Endothelial cell of umbilical vein (primary cell): ENCODE measurements around the gene KIF5C. TPM values are rescaled to one million over a fixed set of nuclear protein-coding genes. Genes with fewer than 3 reads are reported as not detected.

ENCODE experiments used
- BruUV-seq: library from RNA; stranded (reverse); fragments of 400-500 nt; replicated peaks from 2 replicates; lab custom pipeline; 2021; lab: Mats Ljungman, UMichigan
- CTCF ChIA-PET: fragments of 300-600, 350-600 bp; sonication (Branson Sonifier 250); formaldehyde crosslinking; loops from one replicate; lab custom pipeline; 2021; ENCODE audit warnings: antibody characterized with exemption, inconsistent platforms; lab: Charles Lee
- POLR2A ChIA-PET: fragments of 300-600, 350-600 bp; sonication (Branson Sonifier 250); formaldehyde crosslinking; loops from one replicate; lab custom pipeline; 2021; ENCODE audit warnings: antibody characterized with exemption, inconsistent platforms; lab: Charles Lee
- DNase-seq: peaks from one replicate; pipeline ENCODE4 v3.0.0-alpha.2; 2011; ENCODE audit warnings: low read depth, low spot score
- FAIRE-seq: peaks from 2 replicates; lab custom pipeline; 2011; peaks lifted over from hg19 to GRCh38; lab: Jason Lieb, UNC
- H2AFZ ChIP-seq: 2 replicates; pipeline ENCODE4 v1.6.0; 2012; ENCODE audit warnings: low read depth, low read length, control low read depth, inconsistent platforms
- H3K27ac ChIP-seq: 2 replicates; pipeline ENCODE4 v1.5.1; 2011; ENCODE audit warnings: low read depth, mild to moderate bottlenecking, control low read depth, low read length, moderate library complexity; ENCODE audit not compliant: insufficient read depth
- H3K27me3 ChIP-seq, 2 experiments: 2 replicates each; pipeline versions ENCODE4 v1.6.0 to v1.6.1; 2011; ENCODE audit warnings: low read length in 2 of 2, mixed read lengths in 1 of 2; ENCODE audit not compliant: control insufficient read depth in 2 of 2, insufficient read depth in 2 of 2
- H3K36me3 ChIP-seq, 2 experiments: 2 replicates in 1 of 2; 3 replicates in 1 of 2; pipeline ENCODE4 v1.5.1; 2011; ENCODE audit warnings: low read length in 2 of 2, mild to moderate bottlenecking in 1 of 2, moderate library complexity in 1 of 2; ENCODE audit not compliant: control insufficient read depth in 2 of 2, insufficient read depth in 2 of 2; ENCODE audit errors: extremely low read depth in 1 of 2
- H3K4me1 ChIP-seq: 3 replicates; pipeline ENCODE4 v1.5.1; 2011; ENCODE audit warnings: mild to moderate bottlenecking, low read length; ENCODE audit not compliant: control insufficient read depth, insufficient read depth; ENCODE audit errors: extremely low read depth
- H3K4me2 ChIP-seq: 2 replicates; pipeline ENCODE4 v1.6.1; 2011; ENCODE audit warnings: low read length, control low read depth, mixed read lengths; ENCODE audit not compliant: insufficient read depth
- H3K4me3 ChIP-seq, 3 experiments: fragments of 200-600 bp in 1 of 3; sonication (generic), shearing (Covaris generic) in 1 of 3; replicated peaks in 1 of 3; 2 replicates each; pipeline ENCODE4 v1.5.1; 2011 to 2016; ENCODE audit warnings: control low read depth in 3 of 3, low read length in 3 of 3, mild to moderate bottlenecking in 2 of 3, inconsistent platforms in 1 of 3, low read depth in 1 of 3, moderate library complexity in 1 of 3; ENCODE audit not compliant: insufficient read depth in 1 of 3
- H3K79me2 ChIP-seq: 2 replicates; pipeline ENCODE4 v1.6.0; 2012; ENCODE audit warnings: low read length, inconsistent platforms; ENCODE audit not compliant: control insufficient read depth, insufficient read depth
- H3K9ac ChIP-seq: replicated peaks from 2 replicates; pipeline ENCODE3; 2011; ENCODE audit warnings: low read length, control low read depth; ENCODE audit not compliant: insufficient read depth; ENCODE audit errors: extremely low read depth
- H3K9me1 ChIP-seq: replicated peaks from 3 replicates; pipeline ENCODE4 v1.6.0; 2011; ENCODE audit warnings: mild to moderate bottlenecking, low read length; ENCODE audit not compliant: control insufficient read depth, insufficient read depth; ENCODE audit errors: extremely low read depth
- H3K9me3 ChIP-seq: replicated peaks from 2 replicates; pipeline ENCODE4 v1.5.1; 2012; ENCODE audit warnings: low read length, inconsistent platforms; ENCODE audit not compliant: control insufficient read depth, insufficient read depth
- H4K20me1 ChIP-seq: replicated peaks from 2 replicates; pipeline ENCODE3; 2011; ENCODE audit warnings: mild to moderate bottlenecking, low read length; ENCODE audit not compliant: control insufficient read depth, insufficient read depth; ENCODE audit errors: extremely low read depth
- EZH2 ChIP-seq: IDR thresholded peaks from 2 replicates; pipeline ENCODE4 v1.6.1; 2012; ENCODE audit warnings: borderline replicate concordance, low read depth, mild to moderate bottlenecking, moderate library complexity, low read length, inconsistent platforms; ENCODE audit not compliant: severe bottlenecking
- JUN ChIP-seq: IDR thresholded peaks from 2 replicates; pipeline ENCODE4 v1.6.1; 2011; ENCODE audit warnings: borderline replicate concordance, low read depth; ENCODE audit not compliant: insufficient read length, insufficient read depth
- MAX ChIP-seq: IDR thresholded peaks from 2 replicates; pipeline ENCODE4 v1.6.1; 2011; ENCODE audit not compliant: insufficient read depth, insufficient read length
- MYC ChIP-seq: IDR thresholded peaks from one replicate; pipeline ENCODE4 v1.6.1; 2011; ENCODE audit warnings: mild to moderate bottlenecking, low read depth, low read length
- POLR2A ChIP-seq: IDR thresholded peaks from 2 replicates; pipeline ENCODE4 v1.6.1; 2012; ENCODE audit warnings: low read depth, mild to moderate bottlenecking, control low read depth, low read length
- POLR2AphosphoS5 ChIP-seq: IDR thresholded peaks from 2 replicates; pipeline ENCODE4 v1.6.1; 2012; ENCODE audit warnings: low read depth, mild to moderate bottlenecking, control low read depth, low read length, moderate library complexity; ENCODE audit not compliant: insufficient read depth
- dilution Hi-C: fragments of 300-500 bp; cut with MboI; formaldehyde crosslinking; loops from one replicate; pipeline ENCODE4 v1.15.0; 2019; ENCODE audit warnings: low sequenced_read_pairs; ENCODE audit not compliant: extremely low pct_ligation_motif_present
- intact Hi-C: fragments of 100-400 bp; cut with micrococcal nuclease; formaldehyde crosslinking; loops from one replicate; pipeline ENCODE4 v1.10.0; 2022
- polyA plus RNA-seq, 4 experiments: library from polyadenylated mRNA; depleted of rRNA in 3 of 4; stranded (reverse) in 3 of 4; unstranded in 1 of 4; fragments of >200 nt; gene quantifications; 2 replicates each; pipeline versions ENCODE4 v1.2.1 to v1.2.3, GENCODE V29; 2011 to 2012; ENCODE audit warnings: missing spikeins in 1 of 4
- total RNA-seq: library from RNA; stranded (reverse); gene quantifications from 2 replicates; pipeline ENCODE4 v1.2.3, GENCODE V29; 2021
- TF ChIP-seq, protein P1 (sequence below), 2 donors: IDR thresholded peaks; 1 replicate in 1 of 2; 2 replicates in 1 of 2; pipeline ENCODE4 v1.5.1; 2011; ENCODE audit warnings: low read length in 2 of 2, mild to moderate bottlenecking in 2 of 2, moderate library complexity in 2 of 2, control low read depth in 1 of 2, inconsistent platforms in 1 of 2, low read depth in 1 of 2; ENCODE audit not compliant: insufficient read depth in 1 of 2; ENCODE audit errors: extremely low read depth in 1 of 2

The KIF5C gene
- total and polyA plus RNA-seq, 2 donors (not counting 3 experiments of a cell fraction or from before 2014, with no cell fraction given) = 0.01 to 0.55 TPM

DNA sequence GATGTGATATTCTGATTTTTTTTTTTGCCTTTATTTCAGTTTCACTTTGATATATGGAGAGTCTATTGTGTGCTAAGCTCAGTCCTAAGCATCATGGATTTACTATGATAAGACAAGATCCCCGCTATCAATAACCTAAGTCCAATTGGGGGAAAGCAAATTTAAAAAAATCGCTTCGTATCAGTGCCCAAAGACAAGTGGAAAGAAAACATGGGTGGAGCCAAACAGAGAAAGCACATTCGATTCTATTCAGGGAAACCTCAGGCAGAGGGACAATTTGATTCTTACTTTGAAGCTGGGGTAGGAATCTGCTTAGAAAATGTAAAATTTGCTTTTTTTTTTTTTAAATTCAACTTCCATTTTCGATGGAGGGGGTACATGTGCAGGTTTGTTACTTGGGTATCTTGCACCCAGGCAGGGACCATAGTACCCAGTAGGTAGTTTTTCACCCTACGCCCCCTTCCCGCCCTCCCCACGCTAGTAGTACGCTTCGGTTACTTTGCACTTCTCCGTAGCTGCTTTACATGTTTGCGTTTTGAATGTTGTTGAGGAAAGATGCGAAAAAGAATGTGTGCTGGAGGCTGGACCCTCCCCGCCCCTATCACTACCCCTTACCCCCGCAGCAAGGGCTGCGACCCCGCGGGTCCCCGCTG lies 12.4 kb downstream of the KIF5C start:
- Histone ChIP-seq H3K4me3 (no peak overlapping the region), H4K20me1 (no peaks in the 10 kb centered on the region), H2AFZ (no peak overlapping the region)

DNA sequence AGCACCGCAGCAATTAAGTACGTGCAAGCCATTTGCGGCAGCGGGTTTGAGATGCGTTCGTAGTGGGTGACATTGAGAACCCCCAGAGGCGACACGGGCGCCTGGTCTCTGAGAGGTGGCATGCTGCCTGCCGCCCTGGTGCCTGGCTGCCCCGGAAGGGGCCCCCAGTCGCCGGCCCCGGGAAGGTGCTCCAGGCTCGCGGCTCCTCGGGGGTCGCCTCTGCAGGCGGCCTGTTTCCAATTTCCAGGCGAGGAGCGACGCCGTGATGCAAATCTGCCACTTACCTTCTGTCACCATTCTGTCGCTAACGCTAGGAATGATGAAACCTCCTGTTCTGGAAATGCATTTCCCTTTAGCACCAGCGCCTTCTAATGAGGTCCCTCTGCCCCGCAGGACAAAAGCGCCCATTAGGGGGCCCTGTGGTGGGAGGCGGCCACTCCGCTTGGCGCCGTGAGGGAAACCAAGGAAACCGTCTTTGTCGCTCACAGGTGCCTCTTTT lies 13.0 kb downstream of the KIF5C start:
- Histone ChIP-seq H3K4me1 (no peaks in the 10 kb centered on the region), H3K27me3 (peaks cover 29 to 35% of the 10 kb centered on the region in 2 experiments), H3K79me2 (no peaks in the 10 kb centered on the region), H3K27ac (no peak overlapping the region), H3K9me3 (no peaks in the 10 kb centered on the region), H2AFZ (no peak overlapping the region), H3K36me3 (no peaks in the 10 kb centered on the region), H3K4me2 (no peak overlapping the region), H4K20me1 (no peaks in the 10 kb centered on the region), H3K4me3 (no peak overlapping the region), H3K9me1 (no peaks in the 10 kb centered on the region), H3K9ac (no peak overlapping the region)
- no TSS peak for BruUV-seq
- ChIA-PET POLR2A (no interaction called here), CTCF (interaction anchor here (1.1 to 1.6 kb wide), 2 partner anchors 13 to 52 kb away, joined by 3 to 4 read pairs; partner anchors contain the start of gene KIF5C)
- no peak for DNase-seq
- dilution Hi-C loops (no loop called here), intact Hi-C loops (no loop called here)
- no peak for FAIRE-seq
- TF ChIP-seq MYC (no peak), POLR2A (no peak), MAX (no peak), EZH2 (peak; percentile 91), JUN (no peak)
- TF ChIP-seq, protein P1, sequence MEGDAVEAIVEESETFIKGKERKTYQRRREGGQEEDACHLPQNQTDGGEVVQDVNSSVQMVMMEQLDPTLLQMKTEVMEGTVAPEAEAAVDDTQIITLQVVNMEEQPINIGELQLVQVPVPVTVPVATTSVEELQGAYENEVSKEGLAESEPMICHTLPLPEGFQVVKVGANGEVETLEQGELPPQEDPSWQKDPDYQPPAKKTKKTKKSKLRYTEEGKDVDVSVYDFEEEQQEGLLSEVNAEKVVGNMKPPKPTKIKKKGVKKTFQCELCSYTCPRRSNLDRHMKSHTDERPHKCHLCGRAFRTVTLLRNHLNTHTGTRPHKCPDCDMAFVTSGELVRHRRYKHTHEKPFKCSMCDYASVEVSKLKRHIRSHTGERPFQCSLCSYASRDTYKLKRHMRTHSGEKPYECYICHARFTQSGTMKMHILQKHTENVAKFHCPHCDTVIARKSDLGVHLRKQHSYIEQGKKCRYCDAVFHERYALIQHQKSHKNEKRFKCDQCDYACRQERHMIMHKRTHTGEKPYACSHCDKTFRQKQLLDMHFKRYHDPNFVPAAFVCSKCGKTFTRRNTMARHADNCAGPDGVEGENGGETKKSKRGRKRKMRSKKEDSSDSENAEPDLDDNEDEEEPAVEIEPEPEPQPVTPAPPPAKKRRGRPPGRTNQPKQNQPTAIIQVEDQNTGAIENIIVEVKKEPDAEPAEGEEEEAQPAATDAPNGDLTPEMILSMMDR (IDR thresholded peaks at IDR 0.05; ENCODE audit: extremely low read depth in 1 of 2, insufficient read depth in 1 of 2, low read depth in 1 of 2, low read length in 2 of 2) = no peak

More for the DNA sequence above, 12.4 kb downstream of the KIF5C start:
- Histone ChIP-seq H3K27ac (no peak overlapping the region), H3K36me3 (no peaks in the 10 kb centered on the region), H3K4me1 (no peaks in the 10 kb centered on the region), H3K79me2 (no peaks in the 10 kb centered on the region), H3K9me1 (no peaks in the 10 kb centered on the region), H3K27me3 (peaks cover 29 to 35% of the 10 kb centered on the region in 2 experiments), H3K9ac (no peak overlapping the region), H3K4me2 (no peak overlapping the region), H3K9me3 (no peaks in the 10 kb centered on the region)
- ChIA-PET CTCF (interaction anchor here (1.1 to 1.6 kb wide), 2 partner anchors 13 to 52 kb away, joined by 3 to 4 read pairs; partner anchors contain the start of gene KIF5C), POLR2A (no interaction called here)
- no TSS peak for BruUV-seq
- peak; percentile 13 for DNase-seq
- FAIRE-seq = no peak
- TF ChIP-seq JUN = no peak
- no peak for TF ChIP-seq POLR2A
- TF ChIP-seq POLR2AphosphoS5 = no peak
- intact Hi-C loops (no loop called here), dilution Hi-C loops (no loop called here)
